Hepatocyte (in vitro differentiated cells): ENCODE measurements around the gene SYT9. TPM values are rescaled to one million over a fixed set of nuclear protein-coding genes. Genes with fewer than 3 reads are reported as not detected.
"Not testable (repeated sequence)": the region's sequence is repeated elsewhere in the genome, so short reads cannot be mapped to it uniquely, and the experiment has no call there.

Experiments
- DNase-seq: peaks from one replicate; pipeline ENCODE4 v3.0.0-alpha.2; 2016; ENCODE audit warnings: low spot score
- H2AFZ ChIP-seq: fragments of 200-600 bp; sonication (generic); 2 replicates; pipeline ENCODE4 v1.6.0; 2016; ENCODE audit warnings: antibody characterized with exemption, mild to moderate bottlenecking
- H3K27ac ChIP-seq: fragments of 200-600 bp; sonication (generic); 2 replicates; pipeline ENCODE4 v1.5.1; 2016; ENCODE audit warnings: mild to moderate bottlenecking
- H3K27me3 ChIP-seq: fragments of 200-600 bp; sonication (generic); 2 replicates; pipeline ENCODE4 v1.6.1; 2016
- H3K36me3 ChIP-seq: fragments of 200-600 bp; sonication (generic); replicated peaks from 2 replicates; pipeline ENCODE4 v1.5.1; 2016; ENCODE audit warnings: low read depth; ENCODE audit not compliant: insufficient read depth
- H3K4me1 ChIP-seq: fragments of 200-600 bp; sonication (generic); 2 replicates; pipeline ENCODE4 v1.5.1; 2016; ENCODE audit warnings: mild to moderate bottlenecking, moderate library complexity; ENCODE audit not compliant: insufficient read depth
- H3K4me2 ChIP-seq: fragments of 200-600 bp; sonication (generic); 2 replicates; pipeline ENCODE4 v1.6.0; 2016
- H3K4me3 ChIP-seq: fragments of 200-600 bp; sonication (generic); 2 replicates; pipeline ENCODE4 v1.5.1; 2016; ENCODE audit warnings: mild to moderate bottlenecking
- H3K79me2 ChIP-seq: fragments of 200-600 bp; sonication (generic); 2 replicates; pipeline ENCODE4 v1.6.0; 2017; ENCODE audit warnings: mild to moderate bottlenecking
- H3K9me2 ChIP-seq: fragments of 200-600 bp; sonication (generic); replicated peaks from 2 replicates; pipeline ENCODE4 v1.6.0; 2017; ENCODE audit warnings: mild to moderate bottlenecking; ENCODE audit not compliant: insufficient read depth
- H3K9me3 ChIP-seq: fragments of 200-600 bp; sonication (generic); 2 replicates; pipeline ENCODE4 v1.5.1; 2016; ENCODE audit warnings: low read depth, mild to moderate bottlenecking
- H4K20me1 ChIP-seq: fragments of 200-600 bp; sonication (generic); 2 replicates; pipeline ENCODE4 v1.6.0; 2016; ENCODE audit warnings: mild to moderate bottlenecking; ENCODE audit not compliant: insufficient read depth, poor library complexity, severe bottlenecking
- CTCF ChIP-seq: fragments of 200-600 bp; sonication (generic); IDR thresholded peaks from 2 replicates; pipeline ENCODE4 v1.5.1; 2016; ENCODE audit warnings: antibody characterized with exemption, mild to moderate bottlenecking; ENCODE audit not compliant: poor library complexity
- EZH2 ChIP-seq: fragments of 200-600 bp; sonication (generic); IDR thresholded peaks from 2 replicates; pipeline ENCODE4 v1.6.1; 2016; ENCODE audit warnings: antibody characterized with exemption, mild to moderate bottlenecking, borderline replicate concordance
- EZH2phosphoT487 ChIP-seq: fragments of 200-600 bp; sonication (generic); IDR thresholded peaks from one replicate; pipeline ENCODE4 v1.6.1; 2018; ENCODE audit warnings: antibody characterized with exemption, mild to moderate bottlenecking, low read depth, moderate library complexity; ENCODE audit not compliant: unreplicated experiment, severe bottlenecking
- WGBS: methylation state at CpG from one replicate; pipeline ENCODE4 v1.1.6; 2016; ENCODE audit warnings: low lambda C conversion rate; ENCODE audit errors: missing lambda C conversion rate; 5-methylcytosine and 5-hydroxymethylcytosine counted together
- polyA plus RNA-seq: library from polyadenylated mRNA; unstranded; fragments of >200 nt; fragmentation: Nextera tagmentation; extraction: Ambion mirVana; gene quantifications from 2 replicates; pipeline ENCODE4 v1.2.1, GENCODE V29; 2016
- total RNA-seq: library from RNA; depleted of rRNA; stranded (reverse); fragments of >200 nt; gene quantifications from 2 replicates; pipeline ENCODE4 v1.2.3, GENCODE V29; 2014

SYT9 gene
- total and polyA plus RNA-seq, 2 experiments from 2014 or later: 0.22 to 1.3 TPM

DNA sequence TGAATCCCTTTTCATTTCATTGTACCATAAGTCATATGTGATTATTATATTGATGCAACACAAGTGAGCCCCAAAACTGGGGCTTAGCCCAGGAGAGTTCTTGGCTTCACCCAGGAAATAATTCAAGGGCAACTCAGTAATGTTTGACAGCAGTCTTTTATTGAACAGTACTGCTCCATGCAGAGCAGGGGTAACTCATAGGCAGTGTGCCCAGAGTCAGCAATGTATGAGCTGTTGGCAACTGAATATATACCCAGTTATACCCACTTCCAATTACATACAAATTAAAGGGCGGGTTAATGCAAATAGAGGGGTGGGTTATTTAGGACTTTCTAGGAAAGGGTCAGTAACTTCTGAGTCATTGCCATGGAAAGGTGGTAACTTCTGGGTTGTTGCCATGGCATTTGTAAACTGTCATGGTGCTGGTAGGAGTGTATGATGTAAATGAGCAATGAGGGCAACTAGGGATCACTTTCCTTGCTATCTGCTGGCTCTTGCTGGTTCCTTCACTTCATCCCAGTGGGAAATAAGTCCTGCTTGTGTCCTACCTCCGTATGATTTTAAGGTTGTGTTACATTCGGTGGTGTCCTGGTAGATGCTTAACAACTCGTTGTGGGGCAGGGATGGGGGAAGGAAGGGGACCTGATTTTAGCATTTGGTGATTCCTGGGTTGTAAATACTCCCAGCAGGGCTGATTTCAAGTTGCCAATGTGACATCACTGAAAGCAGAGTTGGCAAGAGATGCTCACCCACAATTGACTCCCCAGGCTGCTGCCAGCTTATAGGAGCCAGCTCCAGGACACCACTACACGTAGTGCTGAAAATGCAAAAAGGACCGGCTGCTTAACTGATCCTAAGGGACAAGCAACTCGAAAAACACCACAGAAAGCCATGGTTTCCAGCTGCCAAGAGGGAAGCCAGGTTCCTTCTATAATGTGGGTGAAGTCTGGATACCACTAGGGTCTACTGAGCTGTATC is 70.1 kb downstream of the SYT9 start:
- Histone ChIP-seq H3K4me2 (no peak overlapping the region), H4K20me1 (peaks cover 3% of the 10 kb centered on the region), H2AFZ (no peak overlapping the region), H3K79me2 (no peaks in the 10 kb centered on the region), H3K27me3 (peaks cover 4% of the 10 kb centered on the region), H3K4me1 (no peaks in the 10 kb centered on the region), H3K27ac (no peak overlapping the region), H3K9me2 (no peaks in the 10 kb centered on the region), H3K9me3 (no peaks in the 10 kb centered on the region), H3K4me3 (no peak overlapping the region), H3K36me3 (no peaks in the 10 kb centered on the region)
- no peak for TF ChIP-seq EZH2
- no peak for TF ChIP-seq EZH2phosphoT487
- no peak for TF ChIP-seq CTCF
- 69% methylated on average over 7 of the region's 7 CpGs for WGBS
- DNase-seq: no peak

DNA sequence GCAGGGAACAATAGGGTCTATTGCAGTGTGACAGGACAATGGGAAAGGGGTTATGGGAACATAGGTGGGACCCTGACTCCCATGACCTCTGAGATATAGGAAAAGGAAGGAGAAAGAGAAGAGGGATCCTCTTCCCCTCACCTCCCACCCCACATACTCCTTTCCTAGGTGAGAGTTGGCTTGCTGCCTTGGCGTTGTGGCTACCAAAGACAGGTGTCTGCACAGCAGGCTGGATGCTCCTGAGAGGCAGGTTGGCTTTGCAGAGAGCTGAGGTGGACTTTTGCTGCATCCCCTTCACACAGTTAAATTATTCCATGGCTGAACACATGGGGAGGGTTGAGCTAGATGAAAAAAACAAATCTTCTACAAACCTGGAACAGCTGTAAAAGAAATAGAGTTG is 80.7 kb downstream of the SYT9 start:
- H2AFZ ChIP-seq: no peak overlapping the region
- no peak overlapping the region for H3K4me2 ChIP-seq
- H3K4me1 ChIP-seq: no peaks in the 10 kb centered on the region
- TF ChIP-seq EZH2 (no peak), EZH2phosphoT487 (no peak), CTCF (no peak)
- no peaks in the 10 kb centered on the region for H3K9me2 ChIP-seq
- DNase-seq: no peak
- no peaks in the 10 kb centered on the region for H3K36me3 ChIP-seq
- H4K20me1 ChIP-seq: no peaks in the 10 kb centered on the region
- H3K9me3 ChIP-seq: no peaks in the 10 kb centered on the region
- no peaks in the 10 kb centered on the region for H3K79me2 ChIP-seq
- 89% methylated on average over 1 of the region's 1 CpG for WGBS
- no peaks in the 10 kb centered on the region for H3K27me3 ChIP-seq
- H3K4me3 ChIP-seq: no peak overlapping the region
- no peak overlapping the region for H3K27ac ChIP-seq

GRCh38 chr11:7332962-7333361 is 81.3 kb downstream of the SYT9 start:
- Histone ChIP-seq H4K20me1 (no peaks in the 10 kb centered on the region), H3K27ac (no peak overlapping the region), H3K4me2 (no peak overlapping the region), H3K79me2 (no peaks in the 10 kb centered on the region), H3K27me3 (no peaks in the 10 kb centered on the region), H3K9me2 (no peaks in the 10 kb centered on the region), H3K9me3 (no peaks in the 10 kb centered on the region), H3K4me3 (no peak overlapping the region), H2AFZ (no peak overlapping the region), H3K4me1 (no peaks in the 10 kb centered on the region), H3K36me3 (no peaks in the 10 kb centered on the region)
- DNase-seq: no peak
- TF ChIP-seq EZH2phosphoT487: no peak
- no peak for TF ChIP-seq CTCF
- no peak for TF ChIP-seq EZH2
- 57% methylated on average over 2 of the region's 2 CpGs for whole genome bisulfite sequencing

- not testable (repeated sequence) for H2AFZ ChIP-seq, H3K4me2 ChIP-seq, H3K79me2 ChIP-seq, H3K27me3 ChIP-seq, H4K20me1 ChIP-seq, H3K9me2 ChIP-seq, H3K9me3 ChIP-seq, H3K4me3 ChIP-seq, H3K4me1 ChIP-seq, H3K27ac ChIP-seq, DNase-seq, H3K36me3 ChIP-seq
- 71% methylated on average over 2 of the region's 2 CpGs for WGBS
Observed at GRCh38 chr11:7335442-7335841, 83.7 kb downstream of the SYT9 start.
